Erythroblast (primary cell): Measurements from ENCODE around the gene MICU1.

ENCODE experiments used
- GATA1 ChIP-seq: IDR thresholded peaks from 2 replicates; pipeline ENCODE4 v1.6.1; 2011; ENCODE audit warnings: low read depth, mild to moderate bottlenecking, control low read depth, low read length, moderate library complexity
- POLR2A ChIP-seq: IDR thresholded peaks from 2 replicates; pipeline ENCODE4 v1.6.1; 2011; ENCODE audit warnings: mild to moderate bottlenecking, low read length

- TF ChIP-seq POLR2A (no peak), GATA1 (no peak)
Measured at GRCh38 chr10:72353028-72353964, 272.6 kb downstream of the MICU1 start.
